ENCODE measurements around the gene ARHGAP42. TPM values are rescaled to one million over a fixed set of nuclear protein-coding genes. Genes with fewer than 3 reads are reported as not detected.
"Not testable (repeated sequence)": the region's sequence is repeated elsewhere in the genome, so short reads cannot be mapped to it uniquely, and the experiment has no call there.

ARHGAP42 gene
- total RNA-seq, 2 experiments from 2014 or later, result 0.05 to 0.10 TPM

GRCh38 chr11:101009690-101010055, 322.6 kb downstream of the ARHGAP42 start:
- no peak for DNase-seq
- H3K9me3 Mint-ChIP-seq, result peaks cover 2% of the 10 kb centered on the region
- H3K27me3 Mint-ChIP-seq, result no peaks in the 10 kb centered on the region
- H3K36me3 Mint-ChIP-seq (ENCODE audit: low read depth), result no peaks in the 10 kb centered on the region
- ChIA-PET POLR2A (no interaction called here), CTCF (no interaction called here)
- H3K4me1 Mint-ChIP-seq, result no peaks in the 10 kb centered on the region
- no peak overlapping the region for H3K27ac Mint-ChIP-seq
- no peak overlapping the region for H3K4me3 Mint-ChIP-seq

- H3K4me3 Mint-ChIP-seq, result no peak overlapping the region
- POLR2A ChIA-PET, result no interaction called here
- no peak overlapping the region for H3K27ac Mint-ChIP-seq
- no peaks in the 10 kb centered on the region for H3K36me3 Mint-ChIP-seq (ENCODE audit: low read depth)
- CTCF ChIA-PET, result no interaction called here
- peaks cover 2% of the 10 kb centered on the region for H3K9me3 Mint-ChIP-seq
- H3K27me3 Mint-ChIP-seq, result no peaks in the 10 kb centered on the region
- no peaks in the 10 kb centered on the region for H3K4me1 Mint-ChIP-seq
- DNase-seq, result no peak
These were observed 323.8 kb downstream of the ARHGAP42 start for GRCh38 chr11:101010899-101011298.

- POLR2A ChIA-PET, result no interaction called here
These were observed 324.8 kb downstream of the ARHGAP42 start for GRCh38 chr11:101011881-101012280.

GRCh38 chr11:101013702-101014101, 326.6 kb downstream of the ARHGAP42 start:
- POLR2A ChIA-PET; DNase-seq; H3K9me3 Mint-ChIP-seq; H3K4me1 Mint-ChIP-seq; H3K36me3 Mint-ChIP-seq (ENCODE audit: low read depth); CTCF ChIA-PET; H3K4me3 Mint-ChIP-seq; H3K27me3 Mint-ChIP-seq; H3K27ac Mint-ChIP-seq: not testable (repeated sequence)

More at GRCh38 chr11:101011881-101012280, 324.8 kb downstream of the ARHGAP42 start:
- H3K27ac Mint-ChIP-seq, result no peak overlapping the region
- H3K4me3 Mint-ChIP-seq, result no peak overlapping the region
- no peaks in the 10 kb centered on the region for H3K36me3 Mint-ChIP-seq (ENCODE audit: low read depth)
- H3K9me3 Mint-ChIP-seq, result peaks cover 2% of the 10 kb centered on the region
- CTCF ChIA-PET, result no interaction called here
- no peak for DNase-seq
- H3K4me1 Mint-ChIP-seq, result no peaks in the 10 kb centered on the region
- no peaks in the 10 kb centered on the region for H3K27me3 Mint-ChIP-seq

- no peak for DNase-seq
- Mint-ChIP-seq H3K27me3 (no peaks in the 10 kb centered on the region), H3K4me3 (no peak overlapping the region), H3K27ac (no peak overlapping the region), H3K4me1 (no peaks in the 10 kb centered on the region), H3K36me3 (ENCODE audit: low read depth) (no peaks in the 10 kb centered on the region), H3K9me3 (peaks cover 2% of the 10 kb centered on the region)
- POLR2A ChIA-PET, result no interaction called here
- CTCF ChIA-PET, result no interaction called here
These were observed 327.7 kb downstream of the ARHGAP42 start for GRCh38 chr11:101014600-101015285.

DNA sequence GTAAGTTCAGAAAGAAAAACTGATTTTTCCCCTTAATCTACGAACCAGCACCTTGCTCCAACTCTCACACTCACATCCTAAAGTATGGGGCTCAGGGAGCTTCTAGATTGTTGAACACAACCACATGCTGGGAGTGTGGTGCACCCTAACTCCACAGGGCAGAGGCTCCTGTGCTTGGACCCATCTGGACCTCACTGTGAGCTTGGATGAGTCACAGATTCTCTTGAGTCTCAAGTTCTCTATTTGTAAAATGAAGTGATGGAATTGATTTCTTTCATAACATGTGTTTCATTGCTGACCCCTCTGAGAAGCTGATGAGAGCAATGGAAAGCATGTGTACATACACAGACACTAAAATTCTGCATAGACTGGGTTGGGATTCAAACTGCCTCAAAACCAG, 332.8 kb downstream of the ARHGAP42 start:
- no peak for DNase-seq
- Mint-ChIP-seq H3K4me1 (no peaks in the 10 kb centered on the region), H3K9me3 (no peaks in the 10 kb centered on the region), H3K36me3 (ENCODE audit: low read depth) (no peaks in the 10 kb centered on the region), H3K27me3 (no peaks in the 10 kb centered on the region), H3K4me3 (no peak overlapping the region), H3K27ac (no peak overlapping the region)
- POLR2A ChIA-PET, result no interaction called here
- CTCF ChIA-PET, result no interaction called here

DNA sequence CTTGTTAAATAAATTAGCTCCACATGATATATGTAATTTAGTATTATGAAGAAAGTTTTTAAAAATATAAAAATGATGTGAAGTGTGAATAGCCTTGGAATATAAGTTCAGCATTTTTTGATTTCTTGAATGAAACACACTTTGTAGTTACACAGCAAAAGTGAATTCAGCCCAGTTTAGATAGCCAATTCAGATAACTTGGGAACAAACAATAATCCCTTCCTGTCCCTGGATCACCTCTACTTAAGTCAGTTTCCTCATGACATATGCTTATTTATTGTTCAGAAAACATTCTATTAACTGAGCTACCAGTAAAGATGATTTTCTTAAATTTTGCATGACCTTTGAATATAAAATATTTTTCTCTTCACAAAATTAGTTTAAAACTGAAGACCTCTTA, 335.2 kb downstream of the ARHGAP42 start:
- Mint-ChIP-seq H3K27ac (no peak overlapping the region), H3K4me3 (no peak overlapping the region), H3K4me1 (no peaks in the 10 kb centered on the region), H3K36me3 (ENCODE audit: low read depth) (no peaks in the 10 kb centered on the region), H3K9me3 (no peaks in the 10 kb centered on the region), H3K27me3 (no peaks in the 10 kb centered on the region)
- ChIA-PET POLR2A (no interaction called here), CTCF (no interaction called here)
- no peak for DNase-seq

DNA sequence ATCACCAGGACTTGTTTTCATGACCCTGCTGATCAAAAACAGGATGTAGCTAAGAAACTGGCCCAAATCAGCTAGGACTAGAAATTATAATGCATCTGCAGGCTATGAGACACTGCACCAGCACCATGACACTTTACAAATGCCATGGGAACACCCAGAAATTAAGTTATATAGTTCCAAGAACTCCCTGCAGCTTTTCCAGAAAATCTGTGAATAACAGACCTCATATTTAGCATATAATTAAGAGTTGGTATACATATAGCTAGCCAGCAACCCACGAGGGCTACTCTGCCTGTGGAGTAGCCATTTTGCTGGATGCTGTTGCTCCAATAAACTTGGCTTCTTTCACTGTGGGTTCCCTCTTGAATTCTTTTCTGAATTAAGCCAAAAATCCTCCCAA, 341.6 kb downstream of the ARHGAP42 start:
- Mint-ChIP-seq H3K9me3 (peaks cover 2% of the 10 kb centered on the region), H3K4me3 (no peak overlapping the region), H3K36me3 (ENCODE audit: low read depth) (no peaks in the 10 kb centered on the region), H3K4me1 (no peaks in the 10 kb centered on the region), H3K27me3 (no peaks in the 10 kb centered on the region), H3K27ac (no peak overlapping the region)
- POLR2A ChIA-PET, result no interaction called here
- CTCF ChIA-PET, result no interaction called here
- no peak for DNase-seq

GRCh38 chr11:101030015-101030414, 342.9 kb downstream of the ARHGAP42 start:
- Mint-ChIP-seq H3K27ac (no peak overlapping the region), H3K27me3 (no peaks in the 10 kb centered on the region), H3K4me1 (no peaks in the 10 kb centered on the region), H3K36me3 (ENCODE audit: low read depth) (no peaks in the 10 kb centered on the region), H3K4me3 (no peak overlapping the region), H3K9me3 (peaks cover 2% of the 10 kb centered on the region)
- ChIA-PET CTCF (no interaction called here), POLR2A (no interaction called here)
- no peak for DNase-seq

GRCh38 chr11:101030692-101031091, 343.6 kb downstream of the ARHGAP42 start:
- Mint-ChIP-seq H3K36me3 (ENCODE audit: low read depth) (no peaks in the 10 kb centered on the region), H3K27me3 (no peaks in the 10 kb centered on the region), H3K9me3 (peaks cover 2% of the 10 kb centered on the region), H3K4me3 (no peak overlapping the region), H3K4me1 (no peaks in the 10 kb centered on the region), H3K27ac (no peak overlapping the region)
- ChIA-PET POLR2A (no interaction called here), CTCF (no interaction called here)
- no peak for DNase-seq

GRCh38 chr11:101031713-101032112, 344.6 kb downstream of the ARHGAP42 start:
- no peak overlapping the region for H3K4me3 Mint-ChIP-seq
- H3K27me3 Mint-ChIP-seq, result no peaks in the 10 kb centered on the region
- DNase-seq, result no peak
- no peaks in the 10 kb centered on the region for H3K36me3 Mint-ChIP-seq (ENCODE audit: low read depth)
- CTCF ChIA-PET, result no interaction called here
- POLR2A ChIA-PET, result no interaction called here
- peaks cover 2% of the 10 kb centered on the region for H3K9me3 Mint-ChIP-seq
- no peaks in the 10 kb centered on the region for H3K4me1 Mint-ChIP-seq
- H3K27ac Mint-ChIP-seq, result no peak overlapping the region

- H3K36me3 Mint-ChIP-seq (ENCODE audit: low read depth), result no peaks in the 10 kb centered on the region
- no peaks in the 10 kb centered on the region for H3K27me3 Mint-ChIP-seq
- H3K4me3 Mint-ChIP-seq, result no peak overlapping the region
- no peak overlapping the region for H3K27ac Mint-ChIP-seq
- H3K4me1 Mint-ChIP-seq, result no peaks in the 10 kb centered on the region
- no peak for DNase-seq
- peaks cover 2% of the 10 kb centered on the region for H3K9me3 Mint-ChIP-seq
- ChIA-PET POLR2A (no interaction called here), CTCF (no interaction called here)
These were observed 345.9 kb downstream of the ARHGAP42 start for GRCh38 chr11:101032991-101033390.

GRCh38 chr11:101034076-101034475, 347.0 kb downstream of the ARHGAP42 start:
- Mint-ChIP-seq H3K4me1 (no peaks in the 10 kb centered on the region), H3K27me3 (no peaks in the 10 kb centered on the region), H3K27ac (no peak overlapping the region), H3K9me3 (peaks cover 2% of the 10 kb centered on the region), H3K4me3 (no peak overlapping the region), H3K36me3 (ENCODE audit: low read depth) (no peaks in the 10 kb centered on the region)
- ChIA-PET CTCF (no interaction called here), POLR2A (no interaction called here)
- no peak for DNase-seq

DNA sequence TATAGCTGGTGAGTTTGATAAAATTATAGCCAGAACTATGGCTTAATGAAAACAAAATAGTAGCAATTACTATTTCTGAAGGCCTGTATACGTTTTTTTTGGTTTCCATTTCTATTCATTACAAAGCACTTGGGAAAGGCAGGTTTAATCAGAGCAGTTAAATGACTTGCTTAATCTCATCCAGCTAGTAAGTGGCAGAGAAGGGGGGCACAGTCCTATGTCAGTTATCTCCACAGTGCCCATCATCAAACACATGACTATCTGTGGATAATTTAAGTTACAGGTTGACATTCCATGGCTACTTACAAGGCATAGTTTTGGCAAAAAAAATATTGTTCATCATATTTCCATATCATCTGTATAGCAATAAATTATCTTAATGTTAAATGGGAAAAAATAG, 348.8 kb downstream of the ARHGAP42 start:
- H3K27me3 Mint-ChIP-seq, result no peaks in the 10 kb centered on the region
- no peak for DNase-seq
- ChIA-PET POLR2A (no interaction called here), CTCF (no interaction called here)
- no peaks in the 10 kb centered on the region for H3K4me1 Mint-ChIP-seq
- H3K4me3 Mint-ChIP-seq, result no peak overlapping the region
- no peaks in the 10 kb centered on the region for H3K36me3 Mint-ChIP-seq (ENCODE audit: low read depth)
- no peak overlapping the region for H3K27ac Mint-ChIP-seq
- H3K9me3 Mint-ChIP-seq, result peaks cover 2% of the 10 kb centered on the region
